ENCODE results near the gene PPP1R36.

- TF ChIP-seq POLR2A (IDR thresholded peaks at IDR 0.05): no peak
- no peak for TF ChIP-seq CTCF (IDR thresholded peaks at IDR 0.05)
Measured at GRCh38 chr14:64602826-64603225, 53.1 kb downstream of the PPP1R36 start.

All from adrenal gland (tissue), 5 donors.